ENCODE data around the gene SLU7. TPM values are rescaled to one million over a fixed set of nuclear protein-coding genes. Genes with fewer than 3 reads are reported as not detected.

SLU7 gene
- polyA plus RNA-seq, 1 donor from 2014 or later, result 82.2 TPM

DNA sequence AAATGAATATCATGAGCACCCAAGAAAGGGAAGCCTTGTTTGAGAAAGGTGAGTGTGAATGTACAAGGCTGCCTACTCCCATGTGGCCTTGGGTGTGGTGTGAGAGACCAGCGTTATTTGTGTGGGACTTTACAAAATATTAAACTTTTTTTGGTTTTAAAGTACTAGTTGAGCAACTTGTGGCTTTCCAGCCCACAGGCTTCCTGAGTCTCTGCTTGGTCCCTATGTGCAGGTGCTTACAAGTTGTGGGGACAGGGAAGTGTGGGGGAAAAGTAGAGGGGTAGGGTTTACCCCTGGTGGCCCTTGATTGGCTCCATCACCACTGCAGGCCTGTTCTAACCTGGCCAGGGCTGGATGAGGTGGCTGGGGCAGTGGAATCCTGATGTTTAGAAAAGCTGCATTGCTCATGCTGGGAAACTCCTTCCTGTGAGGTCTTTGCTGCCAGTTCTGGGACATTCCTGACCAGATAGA is 22.5 kb upstream of the SLU7 start:
- Histone ChIP-seq H3K4me2 (ENCODE audit: low read length) (no peak overlapping the region), H3K9ac (ENCODE audit: low read length) (no peak overlapping the region), H2AFZ (ENCODE audit: low read depth, low read length) (no peak overlapping the region), H3K9me3 (ENCODE audit: low read length) (no peaks in the 10 kb centered on the region), H3K36me3 (ENCODE audit: insufficient read depth, low read length) (no peaks in the 10 kb centered on the region), H3K4me3 (ENCODE audit: low read length) (no peak overlapping the region), H4K20me1 (ENCODE audit: insufficient read depth) (no peaks in the 10 kb centered on the region), H3K27ac (ENCODE audit: low read length) (no peak overlapping the region), H3K27me3 (ENCODE audit: insufficient read depth, low read depth, low read length) (no peaks in the 10 kb centered on the region), H3K9me2 (ENCODE audit: insufficient read depth, low read length) (no peaks in the 10 kb centered on the region), H3K79me2 (replicated peaks; ENCODE audit: insufficient read depth, low read length) (no peaks in the 10 kb centered on the region), H3F3A (ENCODE audit: insufficient read depth, low read length, poor library complexity, severe bottlenecking) (no peaks in the 10 kb centered on the region)
- TF ChIP-seq, protein P1, sequence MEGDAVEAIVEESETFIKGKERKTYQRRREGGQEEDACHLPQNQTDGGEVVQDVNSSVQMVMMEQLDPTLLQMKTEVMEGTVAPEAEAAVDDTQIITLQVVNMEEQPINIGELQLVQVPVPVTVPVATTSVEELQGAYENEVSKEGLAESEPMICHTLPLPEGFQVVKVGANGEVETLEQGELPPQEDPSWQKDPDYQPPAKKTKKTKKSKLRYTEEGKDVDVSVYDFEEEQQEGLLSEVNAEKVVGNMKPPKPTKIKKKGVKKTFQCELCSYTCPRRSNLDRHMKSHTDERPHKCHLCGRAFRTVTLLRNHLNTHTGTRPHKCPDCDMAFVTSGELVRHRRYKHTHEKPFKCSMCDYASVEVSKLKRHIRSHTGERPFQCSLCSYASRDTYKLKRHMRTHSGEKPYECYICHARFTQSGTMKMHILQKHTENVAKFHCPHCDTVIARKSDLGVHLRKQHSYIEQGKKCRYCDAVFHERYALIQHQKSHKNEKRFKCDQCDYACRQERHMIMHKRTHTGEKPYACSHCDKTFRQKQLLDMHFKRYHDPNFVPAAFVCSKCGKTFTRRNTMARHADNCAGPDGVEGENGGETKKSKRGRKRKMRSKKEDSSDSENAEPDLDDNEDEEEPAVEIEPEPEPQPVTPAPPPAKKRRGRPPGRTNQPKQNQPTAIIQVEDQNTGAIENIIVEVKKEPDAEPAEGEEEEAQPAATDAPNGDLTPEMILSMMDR (IDR thresholded peaks at IDR 0.05; ENCODE audit: poor library complexity, severe bottlenecking), result no peak
- no peak for TF ChIP-seq POLR2AphosphoS5 (IDR thresholded peaks at IDR 0.05)
- no peak for TF ChIP-seq SMC3 (conservative IDR thresholded peaks at IDR 0.05; ENCODE audit: poor library complexity)
- no peak for TF ChIP-seq TAF1 (IDR thresholded peaks at IDR 0.05; ENCODE audit: low read depth)
- TF ChIP-seq RAD21 (conservative IDR thresholded peaks at IDR 0.05), result no peak
- no peak for TF ChIP-seq EP300 (conservative IDR thresholded peaks at IDR 0.05; ENCODE audit: poor library complexity, severe bottlenecking)
- no peak for TF ChIP-seq EZH2 (IDR thresholded peaks at IDR 0.05; ENCODE audit: borderline replicate concordance, insufficient read depth, low read length, poor library complexity, severe bottlenecking)
- TF ChIP-seq, protein P2, sequence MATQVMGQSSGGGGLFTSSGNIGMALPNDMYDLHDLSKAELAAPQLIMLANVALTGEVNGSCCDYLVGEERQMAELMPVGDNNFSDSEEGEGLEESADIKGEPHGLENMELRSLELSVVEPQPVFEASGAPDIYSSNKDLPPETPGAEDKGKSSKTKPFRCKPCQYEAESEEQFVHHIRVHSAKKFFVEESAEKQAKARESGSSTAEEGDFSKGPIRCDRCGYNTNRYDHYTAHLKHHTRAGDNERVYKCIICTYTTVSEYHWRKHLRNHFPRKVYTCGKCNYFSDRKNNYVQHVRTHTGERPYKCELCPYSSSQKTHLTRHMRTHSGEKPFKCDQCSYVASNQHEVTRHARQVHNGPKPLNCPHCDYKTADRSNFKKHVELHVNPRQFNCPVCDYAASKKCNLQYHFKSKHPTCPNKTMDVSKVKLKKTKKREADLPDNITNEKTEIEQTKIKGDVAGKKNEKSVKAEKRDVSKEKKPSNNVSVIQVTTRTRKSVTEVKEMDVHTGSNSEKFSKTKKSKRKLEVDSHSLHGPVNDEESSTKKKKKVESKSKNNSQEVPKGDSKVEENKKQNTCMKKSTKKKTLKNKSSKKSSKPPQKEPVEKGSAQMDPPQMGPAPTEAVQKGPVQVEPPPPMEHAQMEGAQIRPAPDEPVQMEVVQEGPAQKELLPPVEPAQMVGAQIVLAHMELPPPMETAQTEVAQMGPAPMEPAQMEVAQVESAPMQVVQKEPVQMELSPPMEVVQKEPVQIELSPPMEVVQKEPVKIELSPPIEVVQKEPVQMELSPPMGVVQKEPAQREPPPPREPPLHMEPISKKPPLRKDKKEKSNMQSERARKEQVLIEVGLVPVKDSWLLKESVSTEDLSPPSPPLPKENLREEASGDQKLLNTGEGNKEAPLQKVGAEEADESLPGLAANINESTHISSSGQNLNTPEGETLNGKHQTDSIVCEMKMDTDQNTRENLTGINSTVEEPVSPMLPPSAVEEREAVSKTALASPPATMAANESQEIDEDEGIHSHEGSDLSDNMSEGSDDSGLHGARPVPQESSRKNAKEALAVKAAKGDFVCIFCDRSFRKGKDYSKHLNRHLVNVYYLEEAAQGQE (IDR thresholded peaks at IDR 0.05; ENCODE audit: borderline replicate concordance), result no peak
- no peak for TF ChIP-seq MXI1 (conservative IDR thresholded peaks at IDR 0.05; ENCODE audit: poor library complexity, severe bottlenecking)

DNA sequence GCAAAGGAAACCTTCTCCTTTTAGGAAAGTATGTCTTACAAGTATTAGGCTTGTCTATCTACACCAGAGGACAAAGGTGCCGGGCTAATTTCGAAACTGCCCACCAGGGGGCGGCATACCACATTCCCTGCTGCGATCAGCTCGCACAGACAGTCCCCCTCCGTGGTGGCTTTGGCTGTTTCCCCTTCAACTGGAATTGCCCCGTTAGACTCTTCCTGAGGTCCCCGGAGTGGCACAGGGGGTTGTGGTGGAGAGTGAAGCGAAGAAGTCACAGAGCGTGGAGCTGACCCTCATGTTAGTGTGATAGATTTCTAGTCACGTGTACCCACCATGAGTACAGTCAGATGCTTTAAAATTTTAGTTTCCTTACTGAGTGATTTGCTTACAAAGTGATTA is 20.3 kb upstream of the SLU7 start:
- TF ChIP-seq, protein P1 (IDR thresholded peaks at IDR 0.05; ENCODE audit: poor library complexity, severe bottlenecking), result peak; percentile 72
- TF ChIP-seq, protein P2 (IDR thresholded peaks at IDR 0.05; ENCODE audit: borderline replicate concordance), result no peak
- TF ChIP-seq TAF1 (IDR thresholded peaks at IDR 0.05; ENCODE audit: low read depth), result no peak
- TF ChIP-seq POLR2AphosphoS5 (IDR thresholded peaks at IDR 0.05), result no peak
- peak; percentile 75 for TF ChIP-seq SMC3 (conservative IDR thresholded peaks at IDR 0.05; ENCODE audit: poor library complexity)
- TF ChIP-seq MXI1 (conservative IDR thresholded peaks at IDR 0.05; ENCODE audit: poor library complexity, severe bottlenecking), result no peak
- TF ChIP-seq EZH2 (IDR thresholded peaks at IDR 0.05; ENCODE audit: borderline replicate concordance, insufficient read depth, low read length, poor library complexity, severe bottlenecking), result no peak
- peak; percentile 68 for TF ChIP-seq RAD21 (conservative IDR thresholded peaks at IDR 0.05)
- no peak for TF ChIP-seq EP300 (conservative IDR thresholded peaks at IDR 0.05; ENCODE audit: poor library complexity, severe bottlenecking)
- H3K9me2 ChIP-seq (ENCODE audit: insufficient read depth, low read length), result no peaks in the 10 kb centered on the region
- H3K79me2 ChIP-seq (replicated peaks; ENCODE audit: insufficient read depth, low read length), result no peaks in the 10 kb centered on the region
- no peak overlapping the region for H3K9ac ChIP-seq (ENCODE audit: low read length)
- no peak overlapping the region for H2AFZ ChIP-seq (ENCODE audit: low read depth, low read length)
- H3K4me2 ChIP-seq (ENCODE audit: low read length), result no peak overlapping the region
- no peaks in the 10 kb centered on the region for H3K9me3 ChIP-seq (ENCODE audit: low read length)
- H3K36me3 ChIP-seq (ENCODE audit: insufficient read depth, low read length), result no peaks in the 10 kb centered on the region
- H3K27me3 ChIP-seq (ENCODE audit: insufficient read depth, low read depth, low read length), result no peaks in the 10 kb centered on the region
- no peaks in the 10 kb centered on the region for H4K20me1 ChIP-seq (ENCODE audit: insufficient read depth)
- H3F3A ChIP-seq (ENCODE audit: insufficient read depth, low read length, poor library complexity, severe bottlenecking), result no peaks in the 10 kb centered on the region
- no peak overlapping the region for H3K27ac ChIP-seq (ENCODE audit: low read length)
- peak overlapping the region; percentile 25 for H3K4me3 ChIP-seq (ENCODE audit: low read length)
